ENCODE results near the gene TAF1C. TPM values are rescaled to one million over a fixed set of nuclear protein-coding genes. Genes with fewer than 3 reads are reported as not detected.

Gene TAF1C
- total RNA-seq, 1 experiment from 2014 or later: 31.9 TPM

- Histone ChIP-seq H3K27ac (ENCODE audit: low read length) (no peak overlapping the region), H3K9me3 (ENCODE audit: control insufficient read depth, insufficient read depth, low read depth, low read length) (no peaks in the 10 kb centered on the region), H3K4me3 (ENCODE audit: low read depth in 2 of 2, low read length in 2 of 2) (no peak overlapping the region), H3K4me1 (ENCODE audit: control insufficient read depth, insufficient read depth, low read length) (no peaks in the 10 kb centered on the region), H3K36me3 (ENCODE audit: control insufficient read depth, insufficient read depth, low read length) (no peaks in the 10 kb centered on the region), H3K27me3 (ENCODE audit: control insufficient read depth, insufficient read depth, low read length) (no peaks in the 10 kb centered on the region)
- DNase-seq (ENCODE audit: low read depth, low spot score): no peak
- no TSS peak for BruUV-seq (replicated peaks)
- ChIA-PET POLR2A (no interaction called here), CTCF (no interaction called here)
- ATAC-seq: no peak
- intact Hi-C loops (cut with micrococcal nuclease; ENCODE audit: unreplicated experiment): no loop called here
- in situ Hi-C loops (cut with HindIII; ENCODE audit: low pct_unique_long_range_greater_than_20kb, low sequenced_read_pairs): no loop called here
- no peak for TF ChIP-seq REST (IDR thresholded peaks at IDR 0.05; ENCODE audit: insufficient read depth in 1 of 2, low read depth in 2 of 2, low read length in 1 of 2)
- no peak for TF ChIP-seq TCF7L2 (IDR thresholded peaks at IDR 0.05; ENCODE audit: low read depth, low read length)
- no peak for TF ChIP-seq CTCF (IDR thresholded peaks at IDR 0.05)
- no peak for TF ChIP-seq SIN3A (IDR thresholded peaks at IDR 0.05; ENCODE audit: borderline replicate concordance, insufficient read depth, low read depth, low read length)
- TF ChIP-seq POLR2AphosphoS5 (IDR thresholded peaks at IDR 0.05; ENCODE audit: low read depth, low read length): no peak
These were observed 33.1 kb downstream of the TAF1C start for GRCh38 chr16:84153660-84154214.

GRCh38 chr16:84150926-84151325 is 35.9 kb downstream of the TAF1C start:
- POLR2A ChIA-PET: no interaction called here
- no peak for ATAC-seq
- Histone ChIP-seq H3K4me1 (ENCODE audit: control insufficient read depth, insufficient read depth, low read length) (no peaks in the 10 kb centered on the region), H3K27me3 (ENCODE audit: control insufficient read depth, insufficient read depth, low read length) (no peaks in the 10 kb centered on the region), H3K27ac (ENCODE audit: low read length) (no peak overlapping the region), H3K9me3 (ENCODE audit: control insufficient read depth, insufficient read depth, low read depth, low read length) (no peaks in the 10 kb centered on the region), H3K36me3 (ENCODE audit: control insufficient read depth, insufficient read depth, low read length) (no peaks in the 10 kb centered on the region), H3K4me3 (ENCODE audit: low read depth in 2 of 2, low read length in 2 of 2) (no peak overlapping the region)
- DNase-seq (ENCODE audit: low read depth, low spot score): no peak
- BruUV-seq (replicated peaks): no TSS peak
- in situ Hi-C loops (cut with HindIII; ENCODE audit: low pct_unique_long_range_greater_than_20kb, low sequenced_read_pairs): no loop called here
- intact Hi-C loops (cut with micrococcal nuclease; ENCODE audit: unreplicated experiment): no loop called here
- no peak for TF ChIP-seq CTCF (IDR thresholded peaks at IDR 0.05)
- TF ChIP-seq POLR2AphosphoS5 (IDR thresholded peaks at IDR 0.05; ENCODE audit: low read depth, low read length): no peak
- TF ChIP-seq TCF7L2 (IDR thresholded peaks at IDR 0.05; ENCODE audit: low read depth, low read length): no peak
- TF ChIP-seq REST (IDR thresholded peaks at IDR 0.05; ENCODE audit: insufficient read depth in 1 of 2, low read depth in 2 of 2, low read length in 1 of 2): no peak
- CTCF ChIA-PET: no interaction called here
